HG02763 (cell line): ENCODE data around the gene FCRLA.
"Not testable (repeated sequence)": the region's sequence is repeated elsewhere in the genome, so short reads cannot be mapped to it uniquely, and the experiment has no call there.

Experiments used
- ATAC-seq: cut with Tn5 transposase; IDR thresholded peaks from one replicate; pipeline ENCODE4 v1.9.1; 2021; ENCODE audit warnings: mild to moderate bottlenecking, moderate library complexity; ENCODE audit not compliant: unreplicated experiment

Gene FCRLA

DNA sequence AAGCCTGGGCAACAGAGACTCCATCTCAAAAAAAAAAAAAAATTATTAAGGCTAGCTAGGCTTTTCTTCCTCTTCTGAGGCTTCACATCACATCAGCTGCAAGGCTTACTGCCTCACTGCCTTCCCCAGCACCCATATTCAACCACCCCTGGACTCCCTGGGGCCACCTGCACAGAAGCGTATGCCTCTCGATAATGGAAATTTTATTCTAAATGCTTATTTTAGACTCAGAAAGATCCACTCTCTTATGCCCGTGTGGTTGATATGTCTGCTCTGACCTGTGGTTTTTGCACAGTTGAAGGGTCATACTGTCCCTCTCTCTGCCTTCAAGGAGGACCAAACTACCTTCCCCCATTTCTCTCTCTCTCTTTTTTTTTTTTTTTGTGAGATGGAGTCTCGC is 1.5 kb upstream of the FCRLA start:
- peak; percentile 38 for ATAC-seq

- no peak for ATAC-seq
Observed at GRCh38 chr1:161706113-161706481, 932 bp upstream of the FCRLA start.

GRCh38 chr1:161707503-161707902 is 474 bp downstream of the FCRLA start:
- no peak for ATAC-seq

DNA sequence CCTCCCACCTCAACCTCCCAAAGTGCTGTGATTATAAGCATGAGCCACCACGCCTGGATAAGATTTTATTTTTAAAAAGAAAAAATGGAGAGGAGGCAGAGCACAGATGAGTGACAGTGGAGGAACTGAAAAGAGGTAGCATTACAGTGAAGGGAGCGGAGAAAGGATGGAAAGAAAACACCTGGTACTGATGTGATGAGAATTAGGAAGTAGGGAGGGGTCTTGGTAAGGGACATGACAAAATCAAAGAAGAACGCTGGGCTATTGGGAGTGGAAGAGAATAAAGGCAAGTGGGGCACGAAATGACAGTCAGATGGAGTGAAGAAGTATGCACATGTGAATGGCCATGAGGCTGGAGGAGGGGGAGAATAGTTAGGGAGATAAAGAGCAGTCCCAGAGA is 2.3 kb downstream of the FCRLA start:
- ATAC-seq = no peak

GRCh38 chr1:161710560-161710959 is 3.5 kb downstream of the FCRLA start:
- no peak for ATAC-seq

DNA sequence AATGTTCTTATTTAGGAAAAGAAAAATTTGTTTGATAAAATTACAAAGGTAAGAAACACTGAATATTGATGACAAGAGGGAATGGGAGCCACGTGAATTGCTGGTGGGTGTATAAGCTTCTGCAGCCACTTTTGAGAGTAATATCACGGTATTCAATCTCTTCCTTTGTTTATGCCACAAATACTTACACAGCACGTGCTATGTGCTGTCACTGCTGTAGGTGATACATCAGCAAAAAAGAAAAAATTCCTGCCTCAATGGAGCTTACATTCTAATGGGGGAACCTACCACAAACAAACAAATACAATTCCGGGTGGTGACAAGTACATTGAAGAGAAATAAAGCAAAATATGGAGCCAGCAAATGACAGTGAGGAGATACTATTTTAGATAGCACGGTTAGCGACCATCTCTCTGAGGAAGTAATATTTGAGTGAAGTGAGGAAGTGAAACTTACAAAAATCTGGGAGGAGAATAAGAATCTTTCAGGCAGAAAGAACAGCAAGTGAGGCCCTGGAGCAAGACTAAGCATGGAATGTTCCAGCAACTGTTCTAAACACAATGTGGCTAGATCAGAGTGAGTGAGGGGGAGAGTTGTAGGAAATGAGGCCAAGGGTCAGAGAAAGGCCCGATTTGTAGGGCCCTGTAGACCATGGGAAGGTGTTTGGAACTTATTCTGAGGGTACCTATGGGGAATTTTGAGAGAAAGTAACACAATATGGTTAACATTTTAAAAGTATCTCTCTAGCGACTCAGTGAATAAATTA is 11.7 kb downstream of the FCRLA start:
- ATAC-seq = no peak

DNA sequence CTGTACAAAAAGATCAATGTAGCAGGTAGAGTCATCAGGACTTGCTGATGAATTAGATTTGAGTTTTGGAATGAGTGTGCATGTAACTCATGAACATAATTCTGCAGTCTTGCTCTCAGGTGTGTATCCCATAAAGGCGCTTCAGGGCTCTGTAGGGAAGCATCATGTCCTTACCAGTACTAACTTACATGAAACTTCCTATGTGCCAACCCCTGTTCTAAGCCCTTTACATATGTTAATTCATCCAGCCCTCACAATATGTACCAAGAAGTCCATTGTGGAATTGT is 12.2 kb downstream of the FCRLA start:
- no peak for ATAC-seq

DNA sequence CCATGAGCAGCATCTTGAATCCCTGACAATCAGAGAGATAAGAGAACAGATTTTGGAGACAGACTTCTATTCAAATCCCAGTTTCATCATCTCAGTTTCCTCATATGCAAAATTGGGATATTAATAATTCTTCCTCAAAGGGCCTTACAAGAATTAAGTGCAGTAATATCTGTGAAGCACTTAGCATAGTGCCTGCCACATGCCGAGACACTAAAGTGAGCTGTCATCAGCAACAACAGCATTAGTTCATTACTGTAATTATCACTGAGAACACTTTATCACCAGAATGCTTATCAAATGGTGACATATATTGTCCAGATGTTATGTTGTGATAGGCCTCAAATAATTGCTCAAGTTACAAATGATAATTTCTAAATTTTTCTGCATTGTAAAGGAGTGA is 13.4 kb downstream of the FCRLA start:
- no peak for ATAC-seq

DNA sequence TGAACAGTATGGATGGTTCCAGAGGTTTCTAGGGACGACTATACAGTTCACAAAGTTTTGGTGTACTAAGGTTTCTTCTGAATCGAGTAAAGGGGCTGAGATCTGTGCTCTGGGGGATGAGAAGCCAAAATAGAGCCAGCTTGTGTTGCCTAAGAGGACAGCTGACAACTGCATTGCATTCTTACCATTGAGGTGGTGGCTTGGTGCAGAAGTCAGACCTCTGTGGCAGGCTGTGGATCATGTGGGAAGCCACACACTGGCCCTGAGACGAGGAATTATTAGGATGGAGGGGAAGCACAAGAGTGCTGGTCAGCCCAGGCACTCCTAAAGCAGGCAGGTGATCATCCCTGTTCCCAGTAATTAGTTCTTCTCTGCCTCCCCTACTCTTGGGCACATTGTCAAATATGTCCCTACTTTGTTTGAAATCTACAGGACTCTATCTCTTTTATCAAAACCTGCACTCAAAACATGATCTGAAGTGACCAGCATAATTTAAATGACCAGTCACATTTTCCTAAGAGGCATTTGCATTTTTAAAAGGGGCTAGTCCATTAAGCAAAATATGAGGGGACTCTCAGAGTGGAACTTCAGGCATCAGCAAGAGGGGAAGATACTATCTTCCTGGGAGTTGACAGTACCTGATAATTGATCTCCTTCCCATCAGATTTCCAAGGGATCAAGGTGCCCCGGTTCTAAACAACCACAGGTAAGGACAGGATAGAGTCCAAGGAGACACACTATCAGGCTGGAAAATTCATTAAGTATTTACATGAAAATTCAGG is 14.1 kb downstream of the FCRLA start, which contains the start of gene FCRLB:
TSS of gene FCRLB (plus strand) at position 589 of the 782 bp plus-strand sequence. CDS start 1,129 bp downstream, outside the sequence.
- no peak for ATAC-seq

GRCh38 chr1:161721738-161722343 is 14.8 kb downstream of the FCRLA start:
- ATAC-seq = no peak

DNA sequence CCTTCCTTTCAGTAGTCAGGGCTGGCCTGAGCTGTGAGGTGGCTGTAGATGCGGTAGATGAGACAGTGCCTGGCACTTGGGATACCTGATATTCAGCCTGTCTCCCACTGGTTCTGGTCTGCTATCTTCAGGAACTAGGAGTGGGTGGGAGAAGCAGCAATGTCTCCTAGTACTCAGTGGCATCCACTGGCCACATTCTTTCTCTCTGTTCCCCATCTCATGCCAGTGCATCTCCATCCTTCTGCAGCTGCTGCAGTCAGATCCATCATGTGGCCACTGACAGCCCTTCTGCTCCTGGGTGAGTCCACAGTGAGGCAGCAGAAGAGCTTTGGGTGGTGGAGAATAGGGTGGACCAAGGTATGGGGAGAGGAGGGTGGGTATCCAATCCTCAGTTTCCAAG is 15.4 kb downstream of the FCRLA start:
- no peak for ATAC-seq

DNA sequence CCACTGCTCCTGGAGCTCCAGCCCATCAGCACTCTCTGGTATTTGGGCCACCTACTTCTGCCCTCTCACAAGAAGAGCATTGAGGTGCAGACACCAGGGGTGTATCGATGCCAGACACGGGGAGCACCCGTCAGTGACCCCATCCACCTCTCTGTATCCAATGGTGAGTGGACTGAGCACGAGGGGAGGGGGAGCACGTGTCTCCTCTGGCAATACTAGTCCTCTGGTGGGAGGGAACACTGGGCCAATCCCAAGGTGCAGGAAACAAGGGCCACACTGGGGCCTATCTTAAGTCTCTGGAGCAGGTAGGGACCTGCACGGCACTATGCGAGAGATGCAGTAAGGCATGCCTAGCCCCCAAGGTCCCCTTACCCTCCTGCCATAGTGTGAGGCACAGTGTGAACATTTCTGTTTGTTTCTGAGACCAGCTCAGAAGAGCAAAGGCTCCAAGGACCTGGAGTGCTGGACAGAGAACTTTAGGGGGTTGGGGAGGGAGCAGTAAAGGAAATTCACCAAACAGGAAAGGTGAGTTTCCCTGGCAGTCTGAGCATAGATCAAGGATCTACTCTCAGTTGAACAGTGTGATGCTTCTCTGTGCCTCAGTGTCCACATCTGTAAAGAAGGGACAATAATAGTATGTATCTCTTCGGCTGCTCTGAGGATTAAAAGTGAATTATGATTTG is 16.6 kb downstream of the FCRLA start:
- no peak for ATAC-seq

- not testable (repeated sequence) for ATAC-seq
Observed at GRCh38 chr1:161725258-161725907, 18.4 kb downstream of the FCRLA start.

- ATAC-seq = peak; percentile 12
Observed at GRCh38 chr1:161725908-161726472, 19.0 kb downstream of the FCRLA start.

DNA sequence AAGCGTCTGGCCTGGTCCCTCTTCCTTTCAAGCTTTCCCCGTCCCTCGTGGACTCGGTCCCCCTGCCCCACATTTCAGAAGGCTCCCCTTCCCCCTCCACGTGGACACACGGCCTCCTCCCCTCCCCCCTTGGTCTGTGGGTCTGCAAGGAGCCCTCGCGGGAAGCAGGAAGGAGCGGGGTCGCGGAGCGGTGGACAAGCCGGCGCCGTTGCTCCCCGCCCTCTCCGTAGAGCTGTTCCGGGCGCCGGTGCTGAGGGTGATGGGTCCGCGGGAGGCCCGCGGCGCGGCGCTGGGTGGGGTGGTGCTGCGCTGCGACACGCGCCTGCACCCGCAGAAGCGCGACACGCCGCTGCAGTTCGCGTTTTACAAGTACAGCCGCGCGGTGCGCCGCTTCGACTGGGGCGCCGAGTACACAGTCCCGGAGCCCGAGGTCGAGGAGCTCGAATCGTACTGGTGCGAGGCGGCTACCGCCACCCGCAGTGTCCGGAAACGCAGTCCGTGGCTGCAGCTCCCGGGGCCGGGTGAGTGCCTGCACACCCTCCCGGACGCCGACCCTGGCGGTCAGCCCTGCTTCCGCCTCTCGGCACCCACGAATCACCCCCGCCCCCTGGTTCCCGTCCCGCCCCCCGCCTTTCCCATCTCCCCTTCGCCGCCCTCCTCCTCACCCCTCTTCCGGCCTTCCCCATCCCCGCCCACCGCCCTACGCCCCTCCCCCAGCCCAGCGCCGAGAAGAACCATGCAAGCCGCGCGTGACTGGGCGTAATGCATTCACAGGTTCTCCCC is 19.6 kb downstream of the FCRLA start:
- ATAC-seq = peak; percentile 53

- ATAC-seq = peak; percentile 17
Observed at GRCh38 chr1:161727256-161727924, 20.4 kb downstream of the FCRLA start.

DNA sequence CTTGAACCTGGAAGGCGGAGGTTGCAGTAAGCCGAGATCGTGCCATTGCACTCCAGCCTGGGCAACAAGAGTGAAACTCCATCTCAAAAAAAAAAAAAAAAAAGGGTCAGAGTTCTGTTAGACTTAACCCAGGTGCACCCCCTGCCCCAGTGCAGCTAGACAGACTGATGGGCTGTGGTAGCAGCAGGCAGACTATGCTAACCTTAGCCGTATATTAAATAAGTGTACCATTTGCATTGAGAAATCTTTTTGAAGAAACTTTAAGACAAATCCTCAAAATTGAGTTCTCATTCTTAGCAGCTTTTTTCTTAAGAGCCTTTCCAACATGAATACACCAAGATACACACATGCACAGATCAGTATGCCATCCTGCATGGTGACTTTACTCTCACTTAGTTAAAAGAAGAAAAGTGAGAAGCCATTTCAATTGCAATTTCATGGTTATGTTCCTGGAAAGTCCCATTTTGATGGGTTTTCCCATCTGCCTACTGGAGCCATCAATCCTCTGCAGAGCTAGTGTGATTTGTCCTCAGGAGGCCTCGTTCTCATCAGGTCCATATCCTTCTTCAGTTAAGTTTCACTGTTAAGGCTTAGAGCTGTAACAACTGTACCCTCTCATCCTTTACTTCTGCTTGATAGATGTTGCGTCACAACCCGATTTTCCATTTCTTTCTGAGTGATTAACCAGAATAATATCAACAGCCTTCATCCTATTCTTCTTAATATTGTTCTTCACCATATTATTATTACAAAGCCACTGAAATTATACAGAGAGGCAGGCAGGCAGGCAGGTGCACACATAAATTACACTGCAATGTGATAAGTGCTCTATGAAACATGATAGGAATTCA is 21.6 kb downstream of the FCRLA start:
- ATAC-seq = no peak

- ATAC-seq = no peak
Observed at GRCh38 chr1:161730050-161730564, 23.1 kb downstream of the FCRLA start.
